GM23248 (cell line): Measurements from ENCODE around the gene OR2A12. TPM values are rescaled to one million over a fixed set of nuclear protein-coding genes. Genes with fewer than 3 reads are reported as not detected.
"Not testable (repeated sequence)": the region's sequence is repeated elsewhere in the genome, so short reads cannot be mapped to it uniquely, and the experiment has no call there.

ENCODE experiments used
- DNase-seq: peaks from one replicate; pipeline ENCODE4 v3.0.0-alpha.2; 2015
- H2AFZ ChIP-seq: fragments of 200-600 bp; sonication (generic); 2 replicates; pipeline ENCODE4 v1.6.1; 2016; ENCODE audit warnings: antibody characterized with exemption
- H3F3A ChIP-seq: fragments of 200-600 bp; sonication (generic); 2 replicates; pipeline ENCODE4 v1.6.1; 2016; ENCODE audit warnings: mild to moderate bottlenecking, antibody characterized with exemption, mixed run types; ENCODE audit not compliant: insufficient read depth
- H3K27ac ChIP-seq: fragments of 200-600 bp; sonication (generic); 2 replicates; pipeline ENCODE4 v1.5.1; 2016; ENCODE audit warnings: mild to moderate bottlenecking
- H3K27me3 ChIP-seq: fragments of 200-600 bp; sonication (generic); replicated peaks from 2 replicates; pipeline ENCODE4 v1.6.1; 2016; ENCODE audit warnings: mild to moderate bottlenecking; ENCODE audit not compliant: insufficient read depth
- H3K36me3 ChIP-seq: fragments of 200-600 bp; sonication (generic); 2 replicates; pipeline ENCODE4 v1.6.1; 2016; ENCODE audit warnings: low read depth, mild to moderate bottlenecking
- H3K4me1 ChIP-seq: fragments of 200-600 bp; sonication (generic); 2 replicates; pipeline ENCODE4 v1.6.1; 2016; ENCODE audit warnings: mild to moderate bottlenecking; ENCODE audit not compliant: insufficient read depth
- H3K4me2 ChIP-seq: fragments of 200-600 bp; sonication (generic); one replicate; pipeline ENCODE4 v1.6.1; 2016; ENCODE audit warnings: mild to moderate bottlenecking; ENCODE audit not compliant: unreplicated experiment
- H3K4me3 ChIP-seq: fragments of 200-600 bp; sonication (generic); 2 replicates; pipeline ENCODE4 v1.5.1; 2016; ENCODE audit warnings: mild to moderate bottlenecking
- H3K79me2 ChIP-seq: fragments of 200-600 bp; sonication (generic); 2 replicates; pipeline ENCODE4 v1.6.1; 2016; ENCODE audit warnings: mild to moderate bottlenecking; ENCODE audit not compliant: insufficient read depth
- H3K9ac ChIP-seq: fragments of 200-600 bp; sonication (generic); 2 replicates; pipeline ENCODE4 v1.6.1; 2016; ENCODE audit warnings: mild to moderate bottlenecking
- H3K9me2 ChIP-seq: fragments of 200-600 bp; sonication (generic); 2 replicates; pipeline ENCODE4 v1.6.1; 2016; ENCODE audit warnings: mixed run types, mild to moderate bottlenecking, moderate library complexity; ENCODE audit not compliant: insufficient read depth
- H3K9me3 ChIP-seq: fragments of 200-600 bp; sonication (generic); one replicate; pipeline ENCODE4 v1.6.1; 2017; ENCODE audit warnings: low read depth
- H4K20me1 ChIP-seq: fragments of 200-600 bp; sonication (generic); 2 replicates; pipeline ENCODE4 v1.6.0; 2016; ENCODE audit not compliant: insufficient read depth
- EZH2 ChIP-seq: fragments of 200-600 bp; sonication (generic); IDR thresholded peaks from 2 replicates; pipeline ENCODE4 v1.6.1; 2018; ENCODE audit warnings: antibody characterized with exemption, mild to moderate bottlenecking; ENCODE audit not compliant: insufficient read depth, poor library complexity, severe bottlenecking
- EZH2phosphoT487 ChIP-seq: fragments of 200-600 bp; sonication (generic); IDR thresholded peaks from 2 replicates; pipeline ENCODE4 v1.6.1; 2018; ENCODE audit warnings: antibody characterized with exemption, moderate library complexity, mild to moderate bottlenecking, low read depth; ENCODE audit not compliant: insufficient read depth
- WGBS, 2 experiments: methylation state at CpG; one replicate each; pipeline ENCODE4 v1.1.6; 2015 to 2017; ENCODE audit warnings: low lambda C conversion rate in 2 of 2, low coverage in 1 of 2; ENCODE audit errors: missing lambda C conversion rate in 2 of 2; 5-methylcytosine and 5-hydroxymethylcytosine counted together
- in situ Hi-C: fragments of 300-500 bp; cut with MboI; formaldehyde crosslinking; loops from 2 replicates; pipeline ENCODE4 v1.15.0; 2020
- polyA plus RNA-seq: library from polyadenylated mRNA; unstranded; fragments of >200 nt; fragmentation: Nextera tagmentation; extraction: Ambion mirVana; gene quantifications from 2 replicates; pipeline ENCODE4 v1.2.1, GENCODE V29; 2016
- total RNA-seq: library from RNA; depleted of rRNA; stranded (reverse); fragments of >200 nt; shearing (Covaris generic); gene quantifications from 2 replicates; pipeline ENCODE4 v1.2.3, GENCODE V29; 2014

OR2A12 gene
- total and polyA plus RNA-seq, 2 experiments from 2014 or later: not detected

- Histone ChIP-seq H3K9ac (no peak within 1 kb of the TSS), H3K4me1 (no peaks in the 10 kb centered on the region), H3K9me2 (no peaks in the 10 kb centered on the region), H3K79me2 (no peaks in the 10 kb centered on the region), H4K20me1 (no peaks in the 10 kb centered on the region), H3K4me2 (no peak within 1 kb of the TSS), H2AFZ (no peak within 1 kb of the TSS), H3K4me3 (no peak within 1 kb of the TSS), H3F3A (no peaks in the 10 kb centered on the region), H3K27ac (no peak within 1 kb of the TSS), H3K9me3 (no peaks in the 10 kb centered on the region), H3K36me3 (no peaks in the 10 kb centered on the region), H3K27me3 (no peaks in the 10 kb centered on the region; the same call in 1 of the 2 replicates)
- no peak for DNase-seq
- TF ChIP-seq EZH2 (no peak), EZH2phosphoT487 (no peak)
- 17 to 19% methylated on average over 1 of the region's 1 CpG for WGBS, 2 experiments
- in situ Hi-C loops: no loop called here
Measured at GRCh38 chr7:144122876-144123275, 36.8 kb downstream of the OR2A12 start, which contains the start of gene OR2A14. TSS of gene OR2A14 (plus strand) at chr7:144123176. CDS start at chr7:144129113, 5,937 bp downstream.

- TF ChIP-seq EZH2phosphoT487 (no peak), EZH2 (no peak)
- Histone ChIP-seq H3K4me2 (no peak overlapping the region), H3K9me2 (no peaks in the 10 kb centered on the region), H4K20me1 (no peaks in the 10 kb centered on the region), H3K36me3 (no peaks in the 10 kb centered on the region), H3F3A (no peaks in the 10 kb centered on the region), H3K9me3 (no peaks in the 10 kb centered on the region), H3K79me2 (no peaks in the 10 kb centered on the region), H3K9ac (no peak overlapping the region), H2AFZ (no peak overlapping the region), H3K27ac (no peak overlapping the region), H3K4me3 (no peak overlapping the region), H3K27me3 (no peaks in the 10 kb centered on the region), H3K4me1 (no peaks in the 10 kb centered on the region)
- WGBS, 2 experiments: 7 to 8% methylated on average over 6 of the region's 6 CpGs
- in situ Hi-C loops: no loop called here
- peak; percentile 83 for DNase-seq
Measured at GRCh38 chr7:144127714-144128334, 41.7 kb downstream of the OR2A12 start.

- H4K20me1 ChIP-seq, H3F3A ChIP-seq, H2AFZ ChIP-seq, H3K79me2 ChIP-seq, H3K27me3 ChIP-seq, H3K36me3 ChIP-seq, in situ Hi-C loops, H3K4me3 ChIP-seq, DNase-seq, H3K4me1 ChIP-seq, H3K27ac ChIP-seq, H3K4me2 ChIP-seq, H3K9me2 ChIP-seq, H3K9me3 ChIP-seq, H3K9ac ChIP-seq: not testable (repeated sequence)
- WGBS, 2 experiments: 64% methylated on average over 9 of the region's 9 CpGs
Measured at GRCh38 chr7:144129601-144130000, 43.5 kb downstream of the OR2A12 start.

- H3K9ac ChIP-seq: no peak overlapping the region
- H3K36me3 ChIP-seq: no peaks in the 10 kb centered on the region
- in situ Hi-C loops: no loop called here
- no peaks in the 10 kb centered on the region for H3K79me2 ChIP-seq
- H3F3A ChIP-seq: no peaks in the 10 kb centered on the region
- no peaks in the 10 kb centered on the region for H4K20me1 ChIP-seq
- no peak overlapping the region for H3K4me2 ChIP-seq
- TF ChIP-seq EZH2: no peak
- TF ChIP-seq EZH2phosphoT487: no peak
- H3K27me3 ChIP-seq: no peaks in the 10 kb centered on the region
- no peak overlapping the region for H3K4me3 ChIP-seq
- no peaks in the 10 kb centered on the region for H3K4me1 ChIP-seq
- H3K9me3 ChIP-seq: no peaks in the 10 kb centered on the region
- H3K27ac ChIP-seq: no peak overlapping the region
- no peak for DNase-seq
- 63 to 68% methylated on average over 2 of the region's 2 CpGs for WGBS, 2 experiments
- H3K9me2 ChIP-seq: no peaks in the 10 kb centered on the region
- H2AFZ ChIP-seq: no peak overlapping the region
Measured at GRCh38 chr7:144130730-144131129, 44.7 kb downstream of the OR2A12 start.

GRCh38 chr7:144132262-144132661 lies 46.2 kb downstream of the OR2A12 start:
- Histone ChIP-seq H3K9me2 (no peaks in the 10 kb centered on the region), H3K4me3 (no peak overlapping the region), H3F3A (no peaks in the 10 kb centered on the region), H3K79me2 (no peaks in the 10 kb centered on the region), H3K9me3 (no peaks in the 10 kb centered on the region), H3K36me3 (no peaks in the 10 kb centered on the region), H4K20me1 (no peaks in the 10 kb centered on the region), H2AFZ (no peak overlapping the region), H3K4me2 (no peak overlapping the region), H3K27ac (no peak overlapping the region), H3K4me1 (no peaks in the 10 kb centered on the region), H3K9ac (no peak overlapping the region), H3K27me3 (no peaks in the 10 kb centered on the region)
- 22% methylated on average over 3 of the region's 3 CpGs for WGBS, 2 experiments
- in situ Hi-C loops: no loop called here
- TF ChIP-seq EZH2phosphoT487: no peak
- TF ChIP-seq EZH2: no peak
- DNase-seq: no peak
